Measurements from ENCODE around the gene NR1H4.
A peak's percentile ranks its signal among the peaks of the same experiment; 100 is the strongest.

Gene NR1H4

DNA sequence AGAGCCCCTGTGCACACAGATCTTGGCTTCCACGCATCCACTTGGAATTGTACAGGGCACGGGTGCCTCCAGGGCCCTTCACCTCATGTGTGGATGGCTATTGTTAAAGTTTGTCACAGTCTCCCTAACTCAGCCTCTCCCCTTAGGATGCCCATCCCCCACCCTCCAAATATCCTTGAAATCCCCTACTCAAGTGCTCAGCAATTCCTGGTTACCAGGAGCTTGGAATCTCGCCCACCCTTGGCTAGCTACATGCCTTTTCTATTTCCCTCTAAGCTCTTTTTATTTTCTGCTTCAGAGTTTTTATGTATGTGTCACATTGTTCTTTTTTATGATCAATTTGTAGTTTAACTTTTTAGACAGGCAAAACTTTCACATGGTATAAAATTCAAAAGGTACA, 13.0 kb upstream of the NR1H4 start:
- Mint-ChIP-seq H3K27ac (no peak overlapping the region), H3K36me3 (ENCODE audit: low read depth) (no peaks in the 10 kb centered on the region), H3K4me1 (no peaks in the 10 kb centered on the region), H3K4me3 (no peak overlapping the region), H3K9me3 (no peaks in the 10 kb centered on the region), H3K27me3 (ENCODE audit: low read depth) (peaks cover 10% of the 10 kb centered on the region)
- TF ChIP-seq, protein P1, sequence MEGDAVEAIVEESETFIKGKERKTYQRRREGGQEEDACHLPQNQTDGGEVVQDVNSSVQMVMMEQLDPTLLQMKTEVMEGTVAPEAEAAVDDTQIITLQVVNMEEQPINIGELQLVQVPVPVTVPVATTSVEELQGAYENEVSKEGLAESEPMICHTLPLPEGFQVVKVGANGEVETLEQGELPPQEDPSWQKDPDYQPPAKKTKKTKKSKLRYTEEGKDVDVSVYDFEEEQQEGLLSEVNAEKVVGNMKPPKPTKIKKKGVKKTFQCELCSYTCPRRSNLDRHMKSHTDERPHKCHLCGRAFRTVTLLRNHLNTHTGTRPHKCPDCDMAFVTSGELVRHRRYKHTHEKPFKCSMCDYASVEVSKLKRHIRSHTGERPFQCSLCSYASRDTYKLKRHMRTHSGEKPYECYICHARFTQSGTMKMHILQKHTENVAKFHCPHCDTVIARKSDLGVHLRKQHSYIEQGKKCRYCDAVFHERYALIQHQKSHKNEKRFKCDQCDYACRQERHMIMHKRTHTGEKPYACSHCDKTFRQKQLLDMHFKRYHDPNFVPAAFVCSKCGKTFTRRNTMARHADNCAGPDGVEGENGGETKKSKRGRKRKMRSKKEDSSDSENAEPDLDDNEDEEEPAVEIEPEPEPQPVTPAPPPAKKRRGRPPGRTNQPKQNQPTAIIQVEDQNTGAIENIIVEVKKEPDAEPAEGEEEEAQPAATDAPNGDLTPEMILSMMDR (IDR thresholded peaks at IDR 0.05; ENCODE audit: unreplicated experiment in 3 of 3), result no peak

DNA sequence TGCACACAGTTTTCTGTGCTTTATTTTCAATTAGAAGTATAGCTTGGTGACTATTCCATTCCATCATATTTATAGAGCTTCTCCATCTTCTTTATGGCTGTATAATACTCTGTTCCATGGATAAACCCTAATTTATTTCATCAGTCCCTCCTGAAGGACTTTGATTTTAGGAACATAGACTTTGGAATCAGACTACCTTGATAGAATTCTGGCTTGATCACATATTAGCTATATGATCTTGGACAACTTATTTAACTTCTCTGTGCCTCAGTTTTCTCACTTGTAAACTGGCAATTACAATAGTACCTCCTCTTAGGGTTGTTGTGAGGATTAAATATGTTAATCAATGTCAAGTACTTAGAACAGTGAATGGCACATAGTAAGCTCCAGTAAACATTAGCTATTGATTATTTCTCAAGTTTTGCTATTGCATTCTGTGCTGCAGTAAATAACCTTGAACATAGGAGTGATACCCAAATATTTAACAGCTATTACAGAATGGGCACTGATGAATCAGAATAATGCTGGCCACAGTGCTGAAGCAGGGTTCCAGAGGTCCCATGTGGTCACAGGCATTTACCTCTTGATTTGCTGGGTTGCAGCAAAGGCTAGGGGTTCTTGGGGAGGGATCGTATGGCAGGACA, 12.2 kb upstream of the NR1H4 start:
- H3K9me3 Mint-ChIP-seq, result no peaks in the 10 kb centered on the region
- H3K27me3 Mint-ChIP-seq (ENCODE audit: low read depth), result peaks cover 10% of the 10 kb centered on the region
- TF ChIP-seq, protein P1 (IDR thresholded peaks at IDR 0.05; ENCODE audit: unreplicated experiment in 3 of 3), result no peak
- H3K4me3 Mint-ChIP-seq, result no peak overlapping the region
- H3K36me3 Mint-ChIP-seq (ENCODE audit: low read depth), result no peaks in the 10 kb centered on the region
- no peak overlapping the region for H3K27ac Mint-ChIP-seq
- H3K4me1 Mint-ChIP-seq, result no peaks in the 10 kb centered on the region

DNA sequence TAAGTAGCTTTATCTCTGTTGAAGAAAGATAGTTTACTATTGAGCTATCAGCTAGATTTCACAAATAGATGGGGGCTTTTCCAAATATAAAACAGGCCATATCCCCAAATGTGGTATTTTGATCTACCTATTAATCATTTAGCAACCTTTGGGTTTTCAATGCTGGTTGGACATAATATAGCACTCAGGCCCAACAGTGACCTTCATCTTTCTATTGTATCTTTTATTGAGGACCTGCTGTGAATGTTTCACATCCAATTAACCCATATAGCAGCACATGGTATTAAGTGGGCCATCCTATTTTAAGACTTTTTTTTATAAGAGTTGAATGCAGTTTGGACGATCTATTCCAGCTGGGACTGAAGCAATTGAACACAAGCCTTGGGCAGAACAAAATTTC, 10.0 kb upstream of the NR1H4 start:
- H3K9me3 Mint-ChIP-seq, result no peaks in the 10 kb centered on the region
- no peak overlapping the region for H3K4me3 Mint-ChIP-seq
- no peaks in the 10 kb centered on the region for H3K36me3 Mint-ChIP-seq (ENCODE audit: low read depth)
- TF ChIP-seq, protein P1 (IDR thresholded peaks at IDR 0.05; ENCODE audit: unreplicated experiment in 3 of 3), result no peak
- no peak overlapping the region for H3K27ac Mint-ChIP-seq
- no peaks in the 10 kb centered on the region for H3K4me1 Mint-ChIP-seq
- H3K27me3 Mint-ChIP-seq (ENCODE audit: low read depth), result peaks cover 3% of the 10 kb centered on the region

DNA sequence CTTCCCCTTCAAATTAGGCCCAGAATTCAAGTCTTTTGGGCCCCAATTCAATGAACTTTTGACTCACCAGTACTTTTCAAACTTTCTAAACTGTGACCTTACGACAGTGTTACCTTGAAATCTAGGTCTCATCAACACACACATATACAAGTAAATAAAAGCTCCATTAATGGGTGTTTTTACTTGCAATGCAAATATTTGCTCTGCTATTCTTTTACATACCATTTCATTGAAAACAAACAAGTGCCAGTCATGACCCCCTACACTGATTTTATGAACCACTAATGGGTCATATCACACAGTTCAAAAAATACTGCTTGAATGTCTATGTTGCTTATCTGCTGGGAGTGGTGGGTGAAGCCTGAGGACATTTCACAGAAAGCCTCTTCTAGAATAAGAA, 9.1 kb upstream of the NR1H4 start:
- H3K4me3 Mint-ChIP-seq, result no peak overlapping the region
- H3K4me1 Mint-ChIP-seq, result no peaks in the 10 kb centered on the region
- no peaks in the 10 kb centered on the region for H3K9me3 Mint-ChIP-seq
- H3K36me3 Mint-ChIP-seq (ENCODE audit: low read depth), result no peaks in the 10 kb centered on the region
- no peaks in the 10 kb centered on the region for H3K27me3 Mint-ChIP-seq (ENCODE audit: low read depth)
- H3K27ac Mint-ChIP-seq, result no peak overlapping the region
- TF ChIP-seq, protein P1 (IDR thresholded peaks at IDR 0.05; ENCODE audit: unreplicated experiment in 3 of 3), result no peak

DNA sequence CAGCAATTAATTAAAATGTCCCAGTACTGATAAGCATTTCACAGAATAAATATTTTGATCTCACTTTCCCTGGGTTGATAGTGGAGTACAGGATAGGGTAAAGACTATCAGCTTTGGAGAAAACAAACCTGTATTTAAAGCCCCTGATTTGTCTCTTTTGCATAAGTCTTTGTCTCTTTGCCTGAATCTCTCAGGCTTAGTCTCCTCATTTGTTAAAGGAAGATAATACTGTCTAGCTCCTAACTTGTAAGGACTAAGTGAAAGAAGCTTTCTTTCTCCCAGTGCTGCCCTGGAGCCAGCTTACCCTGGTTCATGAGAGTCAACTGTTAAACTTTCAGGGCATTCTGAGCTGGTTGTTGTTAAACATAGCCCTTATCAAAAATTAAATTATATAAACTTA, 5.5 kb upstream of the NR1H4 start:
- Mint-ChIP-seq H3K27ac (no peak overlapping the region), H3K4me3 (no peak overlapping the region)
- TF ChIP-seq, protein P1 (IDR thresholded peaks at IDR 0.05; ENCODE audit: unreplicated experiment in 3 of 3), result no peak

DNA sequence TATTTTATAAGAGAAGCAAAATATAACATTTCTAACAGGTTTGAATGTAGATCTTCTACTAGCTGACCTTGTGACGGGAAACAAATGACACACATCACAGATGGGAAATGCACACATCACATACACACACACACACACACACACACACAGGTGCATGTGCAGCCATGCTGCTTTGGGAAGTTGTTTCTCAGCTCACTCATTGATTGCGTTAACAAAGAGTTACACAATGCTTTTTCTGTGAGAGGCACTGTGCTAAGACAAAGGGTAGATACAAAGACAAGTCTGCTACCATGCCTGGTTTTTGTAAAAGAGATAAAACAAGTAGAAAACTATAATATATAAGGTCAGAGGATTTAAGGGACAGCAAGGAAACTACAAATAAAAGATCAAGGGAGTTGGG, 1.3 kb upstream of the NR1H4 start:
- Mint-ChIP-seq H3K27me3 (ENCODE audit: low read depth) (no peaks in the 10 kb centered on the region), H3K4me3 (no peak overlapping the region), H3K27ac (peak overlapping the region in 1 of 3 experiments; percentile 6), H3K4me1 (no peaks in the 10 kb centered on the region), H3K36me3 (ENCODE audit: low read depth) (no peaks in the 10 kb centered on the region), H3K9me3 (no peaks in the 10 kb centered on the region)
- TF ChIP-seq, protein P1 (IDR thresholded peaks at IDR 0.05; ENCODE audit: unreplicated experiment in 3 of 3), result no peak

More for the DNA sequence above, 5.5 kb upstream of the NR1H4 start:
- Mint-ChIP-seq H3K27me3 (ENCODE audit: low read depth) (no peaks in the 10 kb centered on the region), H3K36me3 (ENCODE audit: low read depth) (no peaks in the 10 kb centered on the region), H3K9me3 (no peaks in the 10 kb centered on the region), H3K4me1 (no peaks in the 10 kb centered on the region)
